HCEC 1CT (cell line): Measurements from ENCODE around the gene CTH.
A peak's percentile ranks its signal among the peaks of the same experiment; 100 is the strongest.
"Not testable (repeated sequence)": the region's sequence is repeated elsewhere in the genome, so short reads cannot be mapped to it uniquely, and the experiment has no call there.

ENCODE experiments used
- DNase-seq: peaks from one replicate; pipeline ENCODE4 v3.0.0-alpha.2; 2017

CTH gene

DNA sequence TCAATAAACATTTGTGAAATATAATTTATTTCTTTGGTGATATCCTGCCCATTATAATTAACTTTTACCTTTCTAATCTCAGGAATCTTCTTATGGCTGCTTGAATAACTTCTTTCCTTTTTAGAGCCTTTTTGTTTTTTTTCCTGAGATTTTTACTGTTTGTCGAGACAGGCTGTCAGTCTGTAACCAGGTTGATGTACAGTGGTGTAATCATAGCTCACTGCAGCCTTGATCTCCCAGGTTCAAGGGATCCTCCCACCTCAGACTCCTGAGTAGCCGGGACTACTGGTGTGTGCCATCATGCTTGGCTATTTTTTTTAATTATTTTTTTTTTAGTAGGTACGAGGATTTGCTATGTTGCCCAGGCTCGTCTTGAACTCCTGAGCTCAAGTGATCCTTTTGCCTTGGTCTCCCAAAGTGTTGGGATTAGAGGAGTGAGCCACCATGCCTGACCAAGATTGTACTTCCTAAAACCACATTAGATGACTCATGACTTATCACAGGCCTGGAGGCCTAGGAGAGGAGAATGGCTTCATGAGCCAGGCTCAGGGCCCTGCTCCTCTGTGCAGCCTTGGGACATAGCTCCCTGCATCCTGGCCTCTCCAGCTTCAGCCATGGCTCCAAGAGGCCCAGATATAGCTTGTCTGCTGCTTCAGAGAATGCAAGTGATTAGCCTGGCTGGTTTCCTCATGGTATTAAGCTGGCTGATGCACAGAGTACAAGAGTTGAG, 48.6 kb downstream of the CTH start:
- DNase-seq: peak; percentile 64

DNA sequence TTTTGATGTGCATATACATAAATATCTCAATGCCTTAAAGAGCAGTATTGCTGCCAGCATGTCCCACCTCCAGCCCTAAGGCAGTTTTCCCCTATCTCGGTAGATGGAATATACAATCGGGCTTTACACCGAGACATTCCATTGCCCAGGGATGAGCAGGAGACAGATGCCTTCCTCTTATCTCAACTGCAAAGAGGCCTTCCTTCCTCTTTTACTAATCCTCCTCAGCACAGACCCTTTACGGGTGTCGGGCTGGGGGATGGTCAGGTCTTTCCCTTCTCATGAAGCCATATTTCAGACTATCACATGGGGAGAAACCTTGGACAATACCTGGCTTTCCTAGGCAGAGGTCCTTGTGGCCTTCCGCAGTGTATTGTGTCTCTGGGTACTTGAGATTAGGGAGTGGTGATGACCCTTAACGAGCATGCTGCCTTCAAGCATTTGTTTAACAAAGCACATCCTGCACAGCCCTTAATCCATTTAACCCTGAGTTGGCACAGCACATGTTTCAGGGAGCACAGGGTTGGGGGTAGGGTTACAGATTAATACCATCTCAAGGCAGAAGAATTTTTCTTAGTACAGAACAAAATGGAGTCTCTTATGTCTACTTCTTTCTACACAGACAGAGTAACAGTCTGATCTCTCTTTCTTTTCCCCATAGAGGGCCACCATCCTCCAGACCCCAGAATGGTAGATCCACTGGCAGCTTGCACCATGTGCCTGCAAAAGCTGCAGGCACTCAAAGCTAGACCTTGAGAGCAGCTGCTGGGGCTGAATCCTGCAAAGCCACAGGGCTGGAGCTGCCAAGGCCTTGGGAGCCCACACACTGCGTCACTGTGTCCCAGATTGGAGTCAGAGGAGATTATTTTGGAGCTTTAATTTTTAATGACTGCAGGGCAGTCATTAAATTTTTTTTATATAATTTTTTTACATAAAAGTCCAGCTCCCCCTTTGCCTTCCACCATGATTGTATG, 50.0 kb downstream of the CTH start:
- DNase-seq: not testable (repeated sequence)

- DNase-seq: no peak
Measured at GRCh38 chr1:70462611-70463010, 51.5 kb downstream of the CTH start.

- no peak for DNase-seq
Measured at GRCh38 chr1:70465911-70466310, 54.8 kb downstream of the CTH start.

GRCh38 chr1:70467531-70467930, 56.5 kb downstream of the CTH start:
- no peak for DNase-seq

DNA sequence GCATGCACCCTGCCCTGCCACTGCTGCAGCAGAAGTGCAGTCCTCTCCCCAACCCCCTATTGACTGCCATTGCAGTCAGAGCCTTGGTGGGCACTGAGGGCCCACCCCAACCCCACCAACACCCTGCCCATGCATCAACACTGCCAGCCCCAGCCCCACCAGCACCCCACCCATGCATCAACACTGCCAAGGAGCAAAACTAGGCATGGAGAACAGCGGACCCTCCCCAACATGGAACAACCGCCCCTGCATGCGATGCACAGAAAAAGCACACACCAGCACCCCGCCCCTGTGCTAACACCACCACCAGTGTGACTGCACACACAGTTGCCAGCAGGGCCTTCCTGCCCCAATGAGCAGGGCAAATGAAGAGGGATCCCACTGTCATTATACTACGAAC, 57.1 kb downstream of the CTH start:
- no peak for DNase-seq

- peak; percentile 20 for DNase-seq
Measured at GRCh38 chr1:70469184-70469583, 58.1 kb downstream of the CTH start.

- peak; percentile 15 for DNase-seq
Measured at GRCh38 chr1:70475023-70475422, 64.0 kb downstream of the CTH start.

- no peak for DNase-seq
Measured at GRCh38 chr1:70477090-70477489, 66.0 kb downstream of the CTH start.

DNA sequence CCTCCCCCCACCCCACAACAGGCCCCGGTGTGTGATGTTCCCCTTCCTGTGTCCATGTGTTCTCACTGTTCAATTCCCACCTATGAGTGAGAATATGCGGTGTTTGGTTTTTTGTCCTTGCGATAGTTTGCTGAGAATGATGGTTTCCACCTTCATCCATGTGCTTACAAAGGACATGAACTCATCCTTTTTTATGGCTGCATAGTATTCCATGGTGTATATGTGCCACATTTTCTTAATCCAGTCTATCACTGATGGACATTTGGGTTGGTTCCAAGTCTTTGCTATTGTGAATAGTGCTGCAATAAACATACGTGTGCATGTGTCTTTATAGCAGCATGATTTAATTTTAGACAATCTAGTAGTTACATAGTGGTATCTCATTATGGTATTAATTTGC, 66.8 kb downstream of the CTH start:
- not testable (repeated sequence) for DNase-seq

DNA sequence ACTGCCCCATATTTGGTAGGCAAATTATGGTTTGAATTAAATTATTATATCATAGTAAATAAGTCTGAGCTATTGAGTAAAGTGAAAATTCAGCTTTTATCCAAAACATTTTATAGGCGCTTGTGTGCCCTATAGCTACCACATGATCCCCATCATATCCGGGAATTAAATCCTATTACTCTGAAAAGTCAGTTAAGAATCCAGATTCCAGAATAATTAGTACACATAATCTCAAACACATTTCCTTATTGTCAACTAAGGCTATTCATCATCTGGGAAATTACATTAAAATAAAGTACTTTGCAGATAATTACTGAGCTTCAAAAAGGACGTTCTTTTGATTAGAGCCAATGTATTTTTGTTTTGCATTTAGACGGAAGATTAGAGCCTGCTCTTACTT, 72.3 kb downstream of the CTH start:
- DNase-seq: no peak

- DNase-seq: no peak
Measured at GRCh38 chr1:70485624-70486023, 74.6 kb downstream of the CTH start.

GRCh38 chr1:70486676-70487458, 75.8 kb downstream of the CTH start:
- peak; percentile 87 for DNase-seq

DNA sequence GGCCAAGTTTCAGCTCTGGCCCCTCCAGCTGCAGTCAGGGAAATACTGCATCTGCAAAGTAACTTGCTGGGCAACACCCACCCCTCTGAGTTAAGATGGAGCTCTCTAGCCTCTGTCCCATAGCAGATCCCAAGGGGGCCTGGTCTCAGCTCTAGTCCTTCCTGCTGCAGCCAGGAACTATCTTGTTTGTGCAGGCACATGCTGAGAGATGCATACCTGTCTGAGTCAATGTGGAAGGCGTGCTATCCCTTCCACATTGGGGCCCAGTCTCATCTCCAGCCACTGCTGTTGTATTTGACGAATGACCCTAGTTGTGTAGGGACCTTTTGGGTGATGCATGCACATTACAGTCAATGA, 76.4 kb downstream of the CTH start:
- DNase-seq: no peak

DNA sequence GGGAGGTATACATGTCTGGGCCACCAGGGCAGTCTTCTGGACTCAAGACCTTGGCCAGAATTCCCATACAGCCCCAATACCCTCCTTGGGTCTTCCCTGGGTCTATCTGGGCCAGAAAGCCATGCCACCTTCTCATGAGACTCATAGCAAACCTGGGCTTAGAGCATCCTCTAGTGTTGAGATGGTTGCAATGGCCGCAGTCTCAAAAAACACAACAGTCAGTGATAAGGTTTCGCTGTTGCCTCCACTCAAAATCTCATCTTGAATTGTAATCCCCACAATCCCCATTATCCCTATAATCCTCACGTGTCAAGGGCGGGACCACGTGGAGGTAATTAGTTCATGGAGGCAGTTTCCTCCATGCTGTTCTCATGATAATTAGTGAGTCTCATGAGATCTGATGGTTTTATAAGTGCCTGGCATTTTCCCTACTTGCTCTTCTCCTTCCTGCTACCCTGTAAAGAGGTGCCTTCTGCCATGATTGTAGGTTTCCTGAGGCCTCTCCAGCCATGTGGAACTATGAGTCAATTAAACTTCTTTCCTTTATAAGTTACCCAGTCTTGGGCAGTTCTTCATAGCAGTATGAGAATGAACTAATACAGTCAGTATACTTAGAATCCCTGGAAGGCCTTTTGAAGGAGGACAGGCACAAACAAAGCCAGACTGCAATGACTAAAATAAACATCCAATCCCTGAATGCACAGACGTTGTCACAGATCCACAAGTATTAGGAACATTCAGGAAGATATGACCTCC, 77.0 kb downstream of the CTH start:
- peak; percentile 37 for DNase-seq
